SK-N-SH (cell line): ENCODE results near the gene TP63. TPM values are rescaled to one million over a fixed set of nuclear protein-coding genes. Genes with fewer than 3 reads are reported as not detected.

Source experiments
- CTCF ChIA-PET: fragments of 300-600, 350-600 bp; formaldehyde crosslinking; extraction: SDS; loops from one replicate; lab custom pipeline; 2021; lab: Yijun Ruan, JAX
- POLR2A ChIA-PET: fragments of 350-600 bp; sonication (Branson Sonifier 250); formaldehyde crosslinking; extraction: SDS; loops from one replicate; lab custom pipeline; 2020; ENCODE audit warnings: antibody characterized with exemption, inconsistent platforms; lab: Yijun Ruan, JAX
- DNase-seq: peaks from one replicate; pipeline ENCODE4 v3.0.0; 2012
- H2AFZ ChIP-seq: fragments of 200-600 bp; sonication (generic); 2 replicates; pipeline ENCODE4 v1.8.1; 2016; ENCODE audit warnings: antibody characterized with exemption, mild to moderate bottlenecking, low read depth
- H3F3A ChIP-seq: fragments of 200-600 bp; sonication (generic); replicated peaks from 2 replicates; pipeline ENCODE3; 2016; ENCODE audit warnings: antibody characterized with exemption, mild to moderate bottlenecking; ENCODE audit not compliant: insufficient read depth
- H3K27ac ChIP-seq, 2 experiments: fragments of 200-500 bp in 1 of 2; fragments of 200-600 bp in 1 of 2; sonication (Bioruptor generic) in 1 of 2; sonication (generic), shearing (Covaris generic) in 1 of 2; 2 replicates each; pipeline versions ENCODE4 v1.5.1 to v1.6.1; 2014 to 2016; ENCODE audit warnings: low read depth in 2 of 2, inconsistent platforms in 1 of 2, low read length in 1 of 2, mild to moderate bottlenecking in 1 of 2, mixed read lengths in 1 of 2
- H3K27me3 ChIP-seq: fragments of 200-600 bp; sonication (generic), shearing (Covaris generic); 2 replicates; pipeline ENCODE4 v1.6.1; 2016; ENCODE audit warnings: mixed run types; ENCODE audit not compliant: insufficient read depth
- H3K36me3 ChIP-seq, 2 experiments: fragments of 200-500 bp in 1 of 2; fragments of 200-600 bp in 1 of 2; sonication (Bioruptor generic) in 1 of 2; sonication (generic) in 1 of 2; replicated peaks in 1 of 2; 2 replicates each; pipeline versions ENCODE3 to v1.5.1; 2014 to 2016; ENCODE audit warnings: low read length in 1 of 2, mild to moderate bottlenecking in 1 of 2; ENCODE audit not compliant: insufficient read depth in 2 of 2, control insufficient read depth in 1 of 2
- H3K4me1 ChIP-seq, 2 experiments: fragments of 200-500 bp in 1 of 2; fragments of 200-600 bp in 1 of 2; sonication (Bioruptor generic) in 1 of 2; sonication (generic), shearing (Covaris generic) in 1 of 2; 2 replicates each; pipeline versions ENCODE4 v1.5.1 to v1.6.1; 2014 to 2016; ENCODE audit warnings: low read depth in 1 of 2, low read length in 1 of 2, mixed run types in 1 of 2; ENCODE audit not compliant: insufficient read depth in 2 of 2, control insufficient read depth in 1 of 2
- H3K4me2 ChIP-seq: fragments of 200-600 bp; sonication (generic), shearing (Covaris generic); 2 replicates; pipeline ENCODE4 v1.6.1; 2017; ENCODE audit warnings: mixed run types
- H3K4me3 ChIP-seq, 2 experiments: fragments of 200-500 bp in 1 of 2; fragments of 200-600 bp in 1 of 2; sonication (Bioruptor generic) in 1 of 2; sonication (generic), shearing (Covaris generic) in 1 of 2; 2 replicates each; pipeline versions ENCODE4 v1.5.1 to v1.8.1; 2014 to 2016; ENCODE audit warnings: low read depth in 2 of 2, inconsistent platforms in 1 of 2, low read length in 1 of 2, mild to moderate bottlenecking in 1 of 2, mixed read lengths in 1 of 2, moderate library complexity in 1 of 2
- H3K79me2 ChIP-seq: fragments of 200-600 bp; sonication (generic); 2 replicates; pipeline ENCODE4 v1.8.1; 2017; ENCODE audit warnings: mild to moderate bottlenecking; ENCODE audit not compliant: insufficient read depth
- H3K9ac ChIP-seq: fragments of 200-600 bp; sonication (generic); 2 replicates; pipeline ENCODE4 v1.6.1; 2017; ENCODE audit warnings: mixed run types
- H3K9me2 ChIP-seq: fragments of 200-600 bp; sonication (generic); 2 replicates; pipeline ENCODE4 v1.6.1; 2017; ENCODE audit warnings: mixed run types
- H3K9me3 ChIP-seq: fragments of 200-600 bp; sonication (generic); 2 replicates; pipeline ENCODE4 v1.6.1; 2017; ENCODE audit warnings: mixed run types, mild to moderate bottlenecking, moderate library complexity
- H4K20me1 ChIP-seq: fragments of 200-600 bp; sonication (generic); 2 replicates; pipeline ENCODE4 v1.6.1; 2017; ENCODE audit warnings: mild to moderate bottlenecking, mixed run types; ENCODE audit not compliant: insufficient read depth
- CTCF ChIP-seq: fragments of 200-600 bp; sonication (generic); IDR thresholded peaks from 2 replicates; pipeline ENCODE4 v1.6.1; 2017; ENCODE audit warnings: antibody characterized with exemption, mild to moderate bottlenecking, moderate library complexity
- EP300 ChIP-seq, 2 experiments: IDR thresholded peaks; 2 replicates each; pipeline versions ENCODE4 v1.4.0 to v1.6.1; 2012; ENCODE audit warnings: borderline replicate concordance in 1 of 2, low read depth in 1 of 2, low read length in 1 of 2
- EZH2phosphoT487 ChIP-seq: fragments of 200-600 bp; sonication (generic); IDR thresholded peaks from 2 replicates; pipeline ENCODE4 v1.6.1; 2017; ENCODE audit warnings: low read depth, mixed run types, mild to moderate bottlenecking, antibody characterized with exemption, moderate library complexity, borderline replicate concordance
- FOSL2 ChIP-seq: IDR thresholded peaks from 2 replicates; pipeline ENCODE4 v1.4.0; 2012; ENCODE audit warnings: low read depth, mild to moderate bottlenecking, moderate library complexity, borderline replicate concordance
- GABPA ChIP-seq: IDR thresholded peaks from 2 replicates; pipeline ENCODE4 v1.4.0; 2012; ENCODE audit warnings: low read depth, mild to moderate bottlenecking
- GATA2 ChIP-seq: sonication (generic); formaldehyde crosslinking; IDR thresholded peaks from 2 replicates; pipeline ENCODE4 v1.5.0; 2020; ENCODE audit warnings: mild to moderate bottlenecking, missing genetic modification reagents
- IRF3 ChIP-seq: fragments of 150-350 bp; IDR thresholded peaks from 2 replicates; pipeline ENCODE4 v1.6.1; 2016; ENCODE audit warnings: mild to moderate bottlenecking, low read depth, low read length
- MXI1 ChIP-seq: IDR thresholded peaks from 2 replicates; pipeline ENCODE4 v1.6.1; 2012; ENCODE audit warnings: mild to moderate bottlenecking, low read depth, low read length, improper control_type of control experiment
- NFIC ChIP-seq: IDR thresholded peaks from 2 replicates; pipeline ENCODE4 v1.4.0; 2012; ENCODE audit warnings: borderline replicate concordance
- NRF1 ChIP-seq: IDR thresholded peaks from 2 replicates; pipeline ENCODE4 v1.6.1; 2012; ENCODE audit warnings: low read depth, mild to moderate bottlenecking, low read length
- POLR2AphosphoS5 ChIP-seq: IDR thresholded peaks from 2 replicates; pipeline ENCODE4 v1.6.1; 2012; ENCODE audit warnings: low read depth, low read length
- RAD21 ChIP-seq: IDR thresholded peaks from 2 replicates; pipeline ENCODE4 v1.6.1; 2012; ENCODE audit warnings: mild to moderate bottlenecking, low read length
- RXRA ChIP-seq: IDR thresholded peaks from 2 replicates; pipeline ENCODE4 v1.4.0; 2012; ENCODE audit warnings: low read depth, mild to moderate bottlenecking, borderline replicate concordance
- SIN3A ChIP-seq: IDR thresholded peaks from 2 replicates; pipeline ENCODE4 v1.6.1; 2012; ENCODE audit warnings: low read depth, mild to moderate bottlenecking, low read length, moderate library complexity, borderline replicate concordance
- SMC3 ChIP-seq: IDR thresholded peaks from 2 replicates; pipeline ENCODE4 v1.6.1; 2012; ENCODE audit warnings: low read depth, low read length, improper control_type of control experiment
- TAF1 ChIP-seq: IDR thresholded peaks from 2 replicates; pipeline ENCODE4 v1.6.1; 2012; ENCODE audit warnings: low read depth, mild to moderate bottlenecking, low read length, moderate library complexity, borderline replicate concordance
- TCF12 ChIP-seq: IDR thresholded peaks from 2 replicates; pipeline ENCODE4 v1.4.0; 2012
- YY1 ChIP-seq: IDR thresholded peaks from 2 replicates; pipeline ENCODE4 v1.4.0; 2012; ENCODE audit warnings: low read depth, mild to moderate bottlenecking
- WGBS: methylation state at CpG from one replicate; pipeline ENCODE4 v1.1.6; 2017; ENCODE audit warnings: low lambda C conversion rate; 5-methylcytosine and 5-hydroxymethylcytosine counted together
- polyA plus RNA-seq, 3 experiments: library from polyadenylated mRNA; depleted of rRNA; stranded (reverse); fragments of >200 nt; gene quantifications; 2 replicates each; pipeline ENCODE4 v1.2.3, GENCODE V29; 2012
- TF ChIP-seq, protein P1 (sequence below): fragments of 150-350 bp; IDR thresholded peaks from 2 replicates; pipeline ENCODE4 v1.6.1; 2017; ENCODE audit warnings: antibody characterized with exemption, low read length, low read depth, borderline replicate concordance
- TF ChIP-seq, protein P2 (sequence below): IDR thresholded peaks from 2 replicates; pipeline ENCODE4; 2012

TP63 gene
- polyA plus RNA-seq, 1 of the 3 experiments (the other 2 are of a cell fraction): not detected

DNA sequence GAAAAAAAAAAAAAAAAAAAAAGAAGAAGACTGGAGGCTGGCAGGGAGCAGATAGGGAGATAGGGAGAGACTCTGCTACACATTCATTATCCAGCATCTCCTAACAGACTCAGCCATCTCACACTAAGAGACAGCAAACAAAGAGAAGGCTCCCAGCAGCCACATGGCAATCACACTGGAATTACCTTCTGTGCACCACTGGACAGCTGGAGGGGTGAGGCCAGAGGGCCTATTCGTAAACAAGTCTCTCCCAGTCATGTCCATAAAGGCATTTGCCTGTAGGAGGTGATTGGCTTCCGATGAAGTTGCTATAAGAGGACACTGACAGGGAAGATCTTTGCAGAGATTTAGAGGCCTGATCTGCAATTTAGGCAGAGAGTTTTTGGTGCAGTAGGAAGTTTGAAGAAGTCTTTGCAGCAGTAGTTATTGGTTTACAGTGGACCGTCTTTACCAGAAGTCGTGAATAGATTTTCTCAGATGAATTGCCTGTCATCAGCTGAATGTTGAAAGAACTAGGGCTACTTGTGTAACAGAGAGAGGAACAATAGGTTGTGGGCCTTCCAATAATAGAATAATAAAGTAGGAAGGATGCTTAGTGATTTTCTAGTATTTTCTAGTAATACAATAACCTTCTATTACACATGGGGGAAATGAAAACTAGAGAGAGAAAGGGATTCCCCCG lies 89.7 kb downstream of the TP63 start:
- Histone ChIP-seq H4K20me1 (no peaks in the 10 kb centered on the region), H3K4me2 (no peak overlapping the region), H3K27me3 (peaks cover 19% of the 10 kb centered on the region; the same call in 1 of the 2 replicates)
- TF ChIP-seq MXI1: no peak
- no peak for TF ChIP-seq YY1
- TF ChIP-seq CTCF: no peak
- TF ChIP-seq SIN3A: no peak
- TF ChIP-seq, protein P1, sequence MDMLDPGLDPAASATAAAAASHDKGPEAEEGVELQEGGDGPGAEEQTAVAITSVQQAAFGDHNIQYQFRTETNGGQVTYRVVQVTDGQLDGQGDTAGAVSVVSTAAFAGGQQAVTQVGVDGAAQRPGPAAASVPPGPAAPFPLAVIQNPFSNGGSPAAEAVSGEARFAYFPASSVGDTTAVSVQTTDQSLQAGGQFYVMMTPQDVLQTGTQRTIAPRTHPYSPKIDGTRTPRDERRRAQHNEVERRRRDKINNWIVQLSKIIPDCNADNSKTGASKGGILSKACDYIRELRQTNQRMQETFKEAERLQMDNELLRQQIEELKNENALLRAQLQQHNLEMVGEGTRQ: no peak
- no peak for TF ChIP-seq RXRA
- TF ChIP-seq IRF3: no peak
- no peak for TF ChIP-seq GATA2 (CRISPR knock-in tag)
- TF ChIP-seq, all 33 proteins: peak for 0
- H3F3A ChIP-seq: no peaks in the 10 kb centered on the region
- no peak overlapping the region for H3K9ac ChIP-seq
- H3K27ac ChIP-seq: no peak overlapping the region
- CTCF ChIA-PET: no interaction called here
- no peaks in the 10 kb centered on the region for H3K9me3 ChIP-seq
- no peaks in the 10 kb centered on the region for H3K4me1 ChIP-seq
- DNase-seq: no peak
- no peaks in the 10 kb centered on the region for H3K79me2 ChIP-seq
- no peak overlapping the region for H3K4me3 ChIP-seq
- H3K36me3 ChIP-seq: no peaks in the 10 kb centered on the region
- 50% methylated on average over 5 of the region's 5 CpGs for WGBS
- POLR2A ChIA-PET: no interaction called here
- H3K9me2 ChIP-seq: no peaks in the 10 kb centered on the region
- no peak overlapping the region for H2AFZ ChIP-seq

GRCh38 chr3:189721873-189722665 lies 90.9 kb downstream of the TP63 start:
- Histone ChIP-seq H3K9me3 (no peaks in the 10 kb centered on the region), H3F3A (no peaks in the 10 kb centered on the region), H3K4me3 (no peak overlapping the region), H3K9me2 (no peaks in the 10 kb centered on the region), H2AFZ (no peak overlapping the region), H4K20me1 (no peaks in the 10 kb centered on the region), H3K79me2 (no peaks in the 10 kb centered on the region), H3K4me1 (no peaks in the 10 kb centered on the region), H3K36me3 (no peaks in the 10 kb centered on the region), H3K27me3 (peaks cover 19% of the 10 kb centered on the region; the same call in 1 of the 2 replicates), H3K9ac (no peak overlapping the region), H3K4me2 (no peak overlapping the region), H3K27ac (no peak overlapping the region)
- POLR2A ChIA-PET: no interaction called here
- WGBS: 26% methylated on average over 6 of the region's 8 CpGs
- no peak for DNase-seq
- CTCF ChIA-PET: no interaction called here
- TF ChIP-seq POLR2AphosphoS5 (no peak), EP300 (IDR thresholded peaks at IDR 0.05; ENCODE audit: borderline replicate concordance in 1 of 2, low read depth in 1 of 2, low read length in 1 of 2) (no peak), RAD21 (no peak), NRF1 (no peak), YY1 (no peak), FOSL2 (no peak), NFIC (no peak), GABPA (no peak), SMC3 (no peak), TCF12 (no peak), EZH2phosphoT487 (no peak), TAF1 (no peak)
- TF ChIP-seq, protein P2, sequence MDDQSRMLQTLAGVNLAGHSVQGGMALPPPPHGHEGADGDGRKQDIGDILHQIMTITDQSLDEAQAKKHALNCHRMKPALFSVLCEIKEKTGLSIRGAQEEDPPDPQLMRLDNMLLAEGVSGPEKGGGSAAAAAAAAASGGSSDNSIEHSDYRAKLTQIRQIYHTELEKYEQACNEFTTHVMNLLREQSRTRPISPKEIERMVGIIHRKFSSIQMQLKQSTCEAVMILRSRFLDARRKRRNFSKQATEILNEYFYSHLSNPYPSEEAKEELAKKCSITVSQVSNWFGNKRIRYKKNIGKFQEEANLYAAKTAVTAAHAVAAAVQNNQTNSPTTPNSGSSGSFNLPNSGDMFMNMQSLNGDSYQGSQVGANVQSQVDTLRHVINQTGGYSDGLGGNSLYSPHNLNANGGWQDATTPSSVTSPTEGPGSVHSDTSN: no peak
